ENCODE data around the gene AKAP13. TPM values are rescaled to one million over a fixed set of nuclear protein-coding genes. Genes with fewer than 3 reads are reported as not detected.

AKAP13 gene
- total RNA-seq, 1 donor from 2014 or later: 114 TPM

DNA sequence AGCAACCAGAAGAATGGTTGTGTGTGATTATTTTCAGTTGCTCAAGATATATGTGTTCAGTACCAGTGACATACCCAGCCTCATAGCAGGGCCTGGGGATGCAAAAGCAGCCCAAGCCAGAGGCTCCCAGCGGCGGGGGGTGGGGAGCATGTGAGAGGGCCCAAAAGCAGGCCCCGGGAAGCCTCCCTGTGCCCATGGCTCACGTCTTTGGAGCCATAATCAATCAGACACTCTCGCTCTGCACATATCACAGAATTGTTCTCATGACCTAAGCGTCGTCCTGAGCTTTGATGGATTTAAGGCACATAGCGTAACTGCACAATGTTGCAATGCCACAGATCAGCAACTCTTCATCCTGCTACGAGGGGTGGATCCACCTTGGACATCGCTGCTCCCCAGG lies 393.6 kb downstream of the AKAP13 start:
- Mint-ChIP-seq H3K4me3 (ENCODE audit: low read depth) (no peak overlapping the region), H3K9me3 (ENCODE audit: low read depth) (no peaks in the 10 kb centered on the region), H3K4me1 (ENCODE audit: low read depth) (peaks cover 5% of the 10 kb centered on the region), H3K36me3 (ENCODE audit: insufficient read depth) (peaks cover 15% of the 10 kb centered on the region), H3K27ac (no peak overlapping the region), H3K27me3 (no peaks in the 10 kb centered on the region)
- TF ChIP-seq CTCF (IDR thresholded peaks at IDR 0.05; ENCODE audit: unreplicated experiment): no peak
- no peak for DNase-seq (ENCODE audit: low spot score, unreplicated experiment)

DNA sequence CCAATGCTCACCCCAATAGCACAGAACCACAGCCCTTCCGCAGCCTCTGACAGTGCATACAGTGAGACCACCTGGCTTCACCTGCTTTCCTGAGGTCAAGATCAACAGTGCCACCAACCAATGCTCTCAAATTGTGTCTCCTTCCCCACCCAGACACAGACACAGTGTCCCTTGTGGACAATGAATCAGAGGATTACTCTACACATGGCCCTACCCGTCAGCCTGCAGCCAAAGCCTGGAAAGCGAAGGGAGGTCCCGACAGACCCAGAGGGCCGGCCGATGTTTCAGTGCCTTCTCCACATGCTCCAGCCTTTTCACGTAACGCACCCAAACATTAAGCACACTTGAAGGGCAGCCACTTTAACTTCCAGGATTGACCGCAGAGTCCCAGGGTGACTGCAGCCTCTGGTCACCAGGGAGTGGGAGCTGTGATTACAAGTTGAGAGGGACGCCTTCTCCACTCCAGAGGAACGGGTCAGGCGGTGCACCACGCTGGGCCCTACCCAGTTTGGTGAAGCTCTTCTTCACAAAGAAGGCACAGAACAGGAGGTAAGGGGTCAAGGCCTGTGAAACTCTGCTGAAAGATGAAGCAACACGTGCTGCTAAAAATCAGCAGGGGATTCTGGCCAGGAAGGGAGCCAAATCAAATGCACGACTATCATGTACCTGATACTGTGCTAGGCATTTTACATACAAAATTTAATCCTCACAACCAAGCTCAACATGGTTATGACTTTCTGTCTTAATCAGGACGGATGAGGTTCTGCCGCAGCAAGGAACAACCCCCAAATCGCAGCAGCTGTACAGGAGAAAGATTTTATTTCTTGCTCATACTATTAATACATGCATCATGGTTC lies 397.1 kb downstream of the AKAP13 start:
- Mint-ChIP-seq H3K36me3 (ENCODE audit: insufficient read depth) (peaks cover 3% of the 10 kb centered on the region), H3K27ac (no peak overlapping the region), H3K4me1 (ENCODE audit: low read depth) (peaks cover 20% of the 10 kb centered on the region), H3K27me3 (no peaks in the 10 kb centered on the region), H3K9me3 (ENCODE audit: low read depth) (no peaks in the 10 kb centered on the region), H3K4me3 (ENCODE audit: low read depth) (no peak overlapping the region)
- DNase-seq (ENCODE audit: low spot score, unreplicated experiment): no peak
- TF ChIP-seq CTCF (IDR thresholded peaks at IDR 0.05; ENCODE audit: unreplicated experiment): no peak

- no peak for DNase-seq (ENCODE audit: low spot score, unreplicated experiment)
- no peak for TF ChIP-seq CTCF (IDR thresholded peaks at IDR 0.05; ENCODE audit: unreplicated experiment)
- Mint-ChIP-seq H3K4me1 (ENCODE audit: low read depth) (peaks cover 20% of the 10 kb centered on the region), H3K36me3 (ENCODE audit: insufficient read depth) (peaks cover 3% of the 10 kb centered on the region), H3K27ac (no peak overlapping the region), H3K27me3 (no peaks in the 10 kb centered on the region), H3K9me3 (ENCODE audit: low read depth) (no peaks in the 10 kb centered on the region), H3K4me3 (ENCODE audit: low read depth) (no peak overlapping the region)
Observed at GRCh38 chr15:85778107-85778776, 397.8 kb downstream of the AKAP13 start.

DNA sequence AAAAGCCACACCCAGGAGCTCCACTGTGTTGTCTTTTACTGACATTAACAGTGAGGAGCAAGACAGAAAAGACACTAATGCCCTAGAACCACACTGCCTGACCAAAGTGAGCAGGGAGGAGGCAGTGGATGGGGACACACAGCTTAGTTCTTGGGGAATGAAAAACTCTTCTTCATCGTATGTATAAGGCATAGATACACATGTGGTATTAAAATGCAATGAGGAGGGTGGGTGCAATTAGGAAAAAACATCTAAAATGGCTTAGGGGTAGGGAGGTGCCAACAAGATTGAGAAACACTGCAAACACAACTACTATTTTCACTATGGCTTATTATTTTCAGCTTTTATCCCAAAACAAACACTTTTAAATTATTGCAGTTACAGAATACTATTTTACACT lies 398.8 kb downstream of the AKAP13 start:
- peaks cover 20% of the 10 kb centered on the region for H3K4me1 Mint-ChIP-seq (ENCODE audit: low read depth)
- no peak overlapping the region for H3K27ac Mint-ChIP-seq
- no peak for DNase-seq (ENCODE audit: low spot score, unreplicated experiment)
- H3K4me3 Mint-ChIP-seq (ENCODE audit: low read depth): no peak overlapping the region
- TF ChIP-seq CTCF (IDR thresholded peaks at IDR 0.05; ENCODE audit: unreplicated experiment): no peak
- peaks cover 3% of the 10 kb centered on the region for H3K36me3 Mint-ChIP-seq (ENCODE audit: insufficient read depth)
- no peaks in the 10 kb centered on the region for H3K27me3 Mint-ChIP-seq
- H3K9me3 Mint-ChIP-seq (ENCODE audit: low read depth): no peaks in the 10 kb centered on the region

DNA sequence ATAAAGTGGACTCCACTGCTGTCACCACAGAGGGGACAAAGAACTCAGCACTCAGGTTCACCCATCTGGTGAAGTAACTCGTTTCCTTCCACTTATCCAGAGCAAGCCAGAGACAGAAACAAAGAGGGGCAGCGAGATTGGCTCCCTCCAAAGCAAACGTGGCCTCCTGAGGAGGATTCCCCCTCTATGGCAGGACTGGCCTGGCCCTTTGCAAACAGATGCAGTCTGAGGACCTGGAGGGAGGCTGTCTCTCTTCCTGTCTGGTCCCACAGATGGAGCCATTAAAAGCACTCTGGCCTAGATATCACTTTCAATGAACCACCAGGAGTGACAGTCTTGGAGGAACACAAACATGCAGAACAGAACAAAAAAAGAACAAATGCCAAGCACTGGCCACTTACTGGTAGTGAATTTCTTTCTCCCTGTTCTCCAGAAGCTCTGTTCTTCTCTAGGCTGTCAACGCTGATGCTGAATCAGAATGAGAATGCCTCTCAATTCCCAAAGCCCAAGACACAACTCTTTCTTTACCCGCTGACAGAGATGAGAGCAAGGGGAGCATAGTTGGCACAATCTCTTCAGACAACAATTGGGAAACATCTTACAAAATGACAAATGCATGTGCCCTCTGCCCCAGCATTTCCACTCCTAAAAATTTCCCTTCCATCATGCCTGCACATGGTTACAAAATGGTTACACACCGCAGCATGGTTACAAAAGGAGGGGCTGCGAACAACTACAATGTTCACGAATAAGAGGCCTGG lies 400.0 kb downstream of the AKAP13 start:
- H3K9me3 Mint-ChIP-seq (ENCODE audit: low read depth): no peaks in the 10 kb centered on the region
- no peak for TF ChIP-seq CTCF (IDR thresholded peaks at IDR 0.05; ENCODE audit: unreplicated experiment)

More for the DNA sequence above, 400.0 kb downstream of the AKAP13 start:
- H3K27ac Mint-ChIP-seq: peak overlapping the region; percentile 81
- no peak for DNase-seq (ENCODE audit: low spot score, unreplicated experiment)
- H3K27me3 Mint-ChIP-seq: no peaks in the 10 kb centered on the region
- peaks cover 22% of the 10 kb centered on the region for H3K4me1 Mint-ChIP-seq (ENCODE audit: low read depth)
- peaks cover 3% of the 10 kb centered on the region for H3K36me3 Mint-ChIP-seq (ENCODE audit: insufficient read depth)
- H3K4me3 Mint-ChIP-seq (ENCODE audit: low read depth): no peak overlapping the region

Measured in progenitor cell of endocrine pancreas (in vitro differentiated cells).